IPS-18c (cell line): ENCODE results near the gene HIVEP2.

ENCODE experiments used
- H3K4me3 ChIP-seq: 2 replicates; pipeline ENCODE4 v1.7.0; 2013; ENCODE audit warnings: low read depth, mild to moderate bottlenecking, low read length, moderate library complexity; ENCODE audit not compliant: insufficient read depth
- H3K9me3 ChIP-seq: one replicate; pipeline ENCODE4 v1.6.1; 2013; ENCODE audit warnings: mild to moderate bottlenecking, low read length, moderate library complexity; ENCODE audit not compliant: control insufficient read depth, insufficient read depth

Gene HIVEP2

GRCh38 chr6:142803032-142803431 lies 141.9 kb downstream of the HIVEP2 start:
- no peaks in the 10 kb centered on the region for H3K9me3 ChIP-seq
- H3K4me3 ChIP-seq, result no peak overlapping the region

GRCh38 chr6:142802124-142802523 lies 142.9 kb downstream of the HIVEP2 start:
- Histone ChIP-seq H3K4me3 (no peak overlapping the region), H3K9me3 (no peaks in the 10 kb centered on the region)

GRCh38 chr6:142800240-142800639 lies 144.7 kb downstream of the HIVEP2 start:
- no peak overlapping the region for H3K4me3 ChIP-seq

DNA sequence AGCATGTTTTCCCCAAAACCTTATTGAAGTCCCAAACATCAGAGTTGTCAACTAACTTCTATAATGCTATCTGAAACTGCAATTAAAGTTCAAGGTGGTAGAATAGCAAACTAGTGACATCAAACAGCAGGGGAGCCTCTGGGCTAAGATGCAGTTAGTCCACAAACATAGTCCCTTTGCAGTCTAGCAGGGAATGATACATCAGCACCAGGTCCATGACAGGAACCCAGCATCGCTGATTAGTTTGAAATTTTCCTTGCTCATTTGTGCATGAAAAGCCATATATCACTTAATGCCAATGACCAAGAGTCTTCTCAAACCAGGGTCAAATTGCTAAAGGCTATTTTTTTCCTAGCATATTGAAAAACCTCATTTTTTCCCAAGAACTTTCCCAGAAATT lies 145.3 kb downstream of the HIVEP2 start:
- H3K9me3 ChIP-seq, result no peaks in the 10 kb centered on the region

More at GRCh38 chr6:142800240-142800639, 144.7 kb downstream of the HIVEP2 start:
- H3K9me3 ChIP-seq, result no peaks in the 10 kb centered on the region

DNA sequence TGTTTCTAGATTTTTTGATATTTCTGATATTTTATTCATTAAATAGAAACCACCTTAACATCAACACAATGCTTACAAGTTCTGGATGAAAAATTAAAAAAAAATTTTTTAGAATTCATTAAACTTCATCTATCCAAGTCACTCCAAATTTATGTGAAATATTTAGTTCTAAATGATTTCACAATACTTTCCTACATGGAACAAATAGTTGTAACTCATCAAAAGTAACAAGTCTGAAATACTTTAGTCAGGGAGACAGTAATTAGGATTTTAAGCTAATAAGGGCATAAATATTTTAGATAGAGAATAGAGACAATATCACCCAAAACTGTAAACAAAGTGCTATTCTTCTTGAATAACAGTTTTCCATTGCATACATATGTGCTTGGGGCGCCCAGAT lies 147.8 kb downstream of the HIVEP2 start:
- no peaks in the 10 kb centered on the region for H3K9me3 ChIP-seq
- H3K4me3 ChIP-seq, result no peak overlapping the region

More for the DNA sequence above, 145.3 kb downstream of the HIVEP2 start:
- no peak overlapping the region for H3K4me3 ChIP-seq

- Histone ChIP-seq H3K9me3 (no peaks in the 10 kb centered on the region), H3K4me3 (no peak overlapping the region)
These were observed 148.4 kb downstream of the HIVEP2 start for GRCh38 chr6:142796571-142796970.

DNA sequence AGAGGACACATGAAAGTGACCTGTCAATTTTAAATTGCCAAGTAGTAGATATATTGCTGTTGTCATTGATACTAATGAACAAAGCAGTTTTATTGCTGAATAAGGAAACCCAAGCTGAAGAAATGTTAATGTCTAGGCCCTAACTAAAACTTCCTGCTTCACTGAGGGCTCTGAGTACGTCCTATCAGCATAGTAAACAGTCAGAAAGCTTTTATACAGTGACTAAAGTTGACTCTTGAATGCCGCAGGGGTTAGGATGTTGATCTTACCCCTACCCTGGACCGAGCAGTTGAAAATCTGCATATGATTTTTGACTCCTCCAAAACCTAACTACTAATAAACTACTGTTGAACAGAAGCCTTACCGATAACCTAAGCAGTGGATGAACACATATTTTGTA lies 149.0 kb downstream of the HIVEP2 start:
- H3K9me3 ChIP-seq, result no peaks in the 10 kb centered on the region
- no peak overlapping the region for H3K4me3 ChIP-seq

DNA sequence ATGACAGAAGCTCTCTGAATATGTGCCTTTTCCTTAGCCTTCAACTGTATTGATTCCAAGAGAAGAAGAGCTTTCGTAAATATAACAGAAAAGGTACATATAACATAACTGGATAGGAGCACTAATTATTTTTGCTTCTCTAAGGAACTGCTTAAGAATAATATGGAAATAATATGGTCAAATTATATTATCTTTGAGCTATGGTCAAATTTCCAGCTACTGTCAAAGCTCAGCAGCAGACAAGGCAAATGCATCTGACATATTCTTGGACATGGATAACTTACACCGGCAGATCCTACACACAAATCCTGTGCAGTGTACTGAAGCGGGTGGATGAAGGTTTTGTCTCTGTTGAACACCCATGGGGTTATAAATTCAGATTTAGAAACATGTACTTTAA lies 150.6 kb downstream of the HIVEP2 start:
- Histone ChIP-seq H3K9me3 (no peaks in the 10 kb centered on the region), H3K4me3 (no peak overlapping the region)

DNA sequence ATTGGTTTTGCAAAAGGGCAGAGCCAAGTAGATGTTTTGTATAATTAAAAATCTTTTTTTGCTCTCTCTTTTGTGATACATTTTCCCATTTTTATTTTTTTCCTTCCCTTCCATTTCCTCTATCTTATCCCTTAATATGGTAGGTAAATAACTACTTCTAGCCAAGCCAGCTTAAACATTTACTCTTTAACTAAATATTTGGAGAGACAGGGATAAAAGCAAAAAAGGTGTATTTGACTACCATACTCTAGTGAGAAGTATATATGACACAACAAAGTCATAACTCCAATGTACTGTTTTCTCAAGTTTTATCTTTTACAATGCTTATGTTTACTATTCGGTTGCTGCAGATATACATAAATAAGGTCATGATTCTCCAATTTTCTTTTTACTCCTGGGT lies 154.7 kb downstream of the HIVEP2 start:
- Histone ChIP-seq H3K4me3 (no peak overlapping the region), H3K9me3 (no peaks in the 10 kb centered on the region)

DNA sequence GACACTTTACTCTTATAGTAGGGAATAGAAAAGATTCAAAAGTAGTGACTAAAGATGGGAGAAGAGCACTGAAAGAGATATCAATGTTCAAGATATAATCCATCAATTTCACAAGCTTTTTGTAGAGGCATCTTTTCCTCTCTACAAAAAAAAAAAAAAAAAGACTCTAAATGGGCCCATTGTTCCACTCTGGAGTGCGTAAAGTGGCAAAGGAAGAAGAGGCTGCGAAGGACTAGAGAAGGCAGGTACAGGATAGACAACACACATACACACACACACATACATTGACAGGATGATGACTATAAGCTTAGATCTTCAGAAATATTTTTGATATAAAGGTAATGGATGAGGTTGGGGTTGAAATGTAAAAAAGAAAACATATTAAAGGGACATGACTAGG lies 157.6 kb downstream of the HIVEP2 start:
- no peak overlapping the region for H3K4me3 ChIP-seq
- H3K9me3 ChIP-seq, result no peaks in the 10 kb centered on the region

GRCh38 chr6:142786476-142786875 lies 158.5 kb downstream of the HIVEP2 start:
- Histone ChIP-seq H3K9me3 (no peaks in the 10 kb centered on the region), H3K4me3 (no peak overlapping the region)

- H3K4me3 ChIP-seq, result no peak overlapping the region
- H3K9me3 ChIP-seq, result no peaks in the 10 kb centered on the region
These were observed 160.6 kb downstream of the HIVEP2 start for GRCh38 chr6:142784344-142784743.

- no peaks in the 10 kb centered on the region for H3K9me3 ChIP-seq
- H3K4me3 ChIP-seq, result no peak overlapping the region
These were observed 161.5 kb downstream of the HIVEP2 start for GRCh38 chr6:142783499-142783898.

DNA sequence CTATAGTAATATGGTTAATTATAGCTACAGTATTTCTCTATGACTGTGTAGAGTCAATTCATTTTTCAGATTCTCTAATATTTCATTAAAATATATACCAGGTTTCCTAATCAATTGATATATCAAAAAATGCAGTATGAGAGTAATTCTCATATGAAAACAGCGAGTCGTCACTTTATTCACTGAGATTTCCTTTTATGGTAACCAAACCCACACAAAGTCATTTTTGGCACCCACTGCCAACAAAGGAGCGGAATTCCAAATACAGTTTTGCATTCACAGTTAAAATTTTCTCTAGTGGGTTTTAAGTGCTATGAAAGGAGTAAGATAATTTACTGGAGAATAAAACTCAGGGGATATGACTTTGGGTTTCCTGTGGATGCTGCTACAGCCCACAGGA lies 163.8 kb downstream of the HIVEP2 start:
- Histone ChIP-seq H3K9me3 (no peaks in the 10 kb centered on the region), H3K4me3 (no peak overlapping the region)

DNA sequence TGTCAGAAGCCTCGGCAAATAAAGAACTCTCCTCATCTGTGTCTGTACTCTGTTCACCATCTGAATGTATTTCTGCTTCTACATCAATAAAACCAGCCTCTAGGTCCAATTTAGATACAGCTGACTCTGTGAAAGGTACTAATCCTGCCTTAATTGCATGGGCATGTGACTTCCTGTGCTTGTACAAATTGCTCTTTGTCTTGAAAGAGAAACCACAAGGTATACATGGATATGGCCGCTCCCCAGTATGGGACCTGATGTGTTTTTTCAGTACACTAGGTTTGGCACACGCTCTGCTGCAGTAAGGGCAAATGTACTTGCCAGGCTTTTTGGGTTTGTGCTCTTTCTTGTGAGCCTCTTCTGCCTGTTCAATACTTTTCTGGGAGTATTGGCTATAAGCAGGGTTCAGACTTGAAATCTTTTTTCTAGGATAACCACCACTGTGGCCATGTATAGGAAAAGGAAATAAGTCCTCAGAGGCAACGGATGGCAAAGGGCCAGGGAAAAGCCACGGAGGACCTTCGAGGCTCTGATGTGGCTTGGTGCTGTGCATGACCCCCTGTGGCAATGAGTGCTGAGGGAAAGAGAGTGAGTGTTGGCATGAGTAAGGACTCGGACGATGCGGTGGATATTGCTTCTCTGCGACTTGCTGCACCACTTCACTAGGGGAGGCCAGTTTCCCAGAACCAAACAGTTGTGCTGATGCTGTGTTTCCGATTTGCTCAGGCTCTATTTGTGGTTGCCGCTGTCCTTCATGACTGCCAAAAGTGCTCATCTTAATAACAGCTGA lies 170.9 kb downstream of the HIVEP2 start:
- Histone ChIP-seq H3K9me3 (no peaks in the 10 kb centered on the region), H3K4me3 (no peak overlapping the region)

GRCh38 chr6:142773324-142773723 lies 171.7 kb downstream of the HIVEP2 start:
- H3K9me3 ChIP-seq, result no peaks in the 10 kb centered on the region
- H3K4me3 ChIP-seq, result no peak overlapping the region

DNA sequence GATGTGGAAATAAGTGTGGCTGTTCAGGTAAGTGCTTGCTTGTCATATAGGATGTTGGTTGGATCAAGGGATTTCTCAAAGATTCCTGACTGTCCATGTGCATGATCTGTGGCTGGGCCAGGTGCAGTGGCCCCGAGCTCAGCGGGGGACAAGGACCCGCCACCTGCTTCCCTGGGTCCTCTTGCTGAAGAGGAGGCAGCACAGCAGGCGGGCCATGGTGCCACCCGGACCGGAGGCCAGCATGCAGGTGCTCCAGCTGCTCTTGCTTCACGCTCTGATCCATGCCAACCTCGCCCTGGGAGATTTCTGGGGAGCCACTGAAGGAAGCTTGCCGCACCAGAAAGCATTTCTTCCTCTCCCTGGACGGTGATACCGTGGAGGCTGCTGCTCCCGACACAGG lies 173.8 kb downstream of the HIVEP2 start:
- Histone ChIP-seq H3K9me3 (no peaks in the 10 kb centered on the region), H3K4me3 (no peak overlapping the region)

DNA sequence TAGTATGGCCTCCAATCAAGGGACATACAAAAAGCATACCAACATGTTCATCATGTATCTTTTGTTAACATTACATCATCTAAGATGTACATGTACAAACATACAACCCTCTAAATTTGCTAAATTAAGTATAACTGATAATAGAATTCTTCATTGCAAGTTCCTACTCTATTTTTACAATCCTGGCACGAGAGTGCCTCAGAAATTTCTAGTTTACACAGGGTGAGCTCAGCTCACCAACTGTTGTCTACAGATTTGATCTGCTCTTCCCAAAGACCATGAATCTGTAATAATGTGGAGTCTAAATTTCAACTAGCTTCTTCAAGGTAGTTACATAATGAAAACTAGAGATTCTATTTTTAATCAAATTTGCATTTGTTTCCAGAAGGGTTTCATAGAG lies 179.7 kb downstream of the HIVEP2 start:
- no peak overlapping the region for H3K4me3 ChIP-seq
- H3K9me3 ChIP-seq, result no peaks in the 10 kb centered on the region

GRCh38 chr6:142764311-142764710 lies 180.7 kb downstream of the HIVEP2 start:
- Histone ChIP-seq H3K9me3 (no peaks in the 10 kb centered on the region), H3K4me3 (no peak overlapping the region)
